Activated gamma-delta T cell treated with anti-CD3 and anti-CD28 coated beads, Interleukin-2, amount 50 U/mL, for 16 hours (primary cell): ENCODE results near the gene MRPS7.
"Not testable (repeated sequence)": the region's sequence is repeated elsewhere in the genome, so short reads cannot be mapped to it uniquely, and the experiment has no call there.

Experiments
- DNase-seq: peaks from one replicate; pipeline ENCODE4 v3.0.0-alpha.2; 2020; ENCODE audit warnings: low read depth

MRPS7 gene

DNA sequence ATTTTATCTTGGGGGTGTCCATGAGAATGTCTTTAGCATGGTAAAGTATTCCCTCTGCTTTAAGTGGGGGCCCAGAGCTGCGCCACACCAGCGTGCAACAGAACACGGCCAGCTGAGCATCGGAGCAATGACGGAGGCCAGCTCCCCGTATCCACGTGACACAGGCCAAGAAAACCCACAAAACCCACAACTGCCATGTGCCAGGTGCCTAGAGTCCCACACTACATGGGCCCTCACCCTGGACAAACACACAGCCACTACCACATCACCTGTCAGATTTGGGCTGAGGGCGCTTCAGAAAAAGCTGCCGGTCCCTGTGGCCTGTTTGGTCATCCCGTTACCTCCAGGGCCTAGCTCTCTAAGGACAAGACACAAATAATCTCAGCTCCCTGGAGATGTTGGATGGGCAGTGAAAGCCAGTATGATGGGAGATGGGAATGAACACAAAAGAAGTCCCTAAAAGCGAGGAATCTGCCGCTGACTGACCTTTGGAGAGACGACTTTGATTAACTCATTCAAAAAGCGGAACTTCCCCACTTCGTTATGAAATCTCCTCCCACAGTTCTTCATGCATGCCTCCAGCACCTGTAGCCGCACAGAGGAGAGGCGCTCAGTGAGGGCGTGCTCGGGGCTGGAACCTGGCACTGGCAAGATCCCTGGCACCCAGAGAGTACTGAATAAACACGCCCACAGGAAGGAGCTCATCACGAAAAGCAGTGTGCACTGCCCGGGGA lies 17.4 kb upstream of the MRPS7 start:
- no peak for DNase-seq

- DNase-seq = no peak
These were observed 16.7 kb upstream of the MRPS7 start for GRCh38 chr17:75245011-75245410.

- no peak for DNase-seq
These were observed 15.3 kb upstream of the MRPS7 start for GRCh38 chr17:75246404-75246803.

DNA sequence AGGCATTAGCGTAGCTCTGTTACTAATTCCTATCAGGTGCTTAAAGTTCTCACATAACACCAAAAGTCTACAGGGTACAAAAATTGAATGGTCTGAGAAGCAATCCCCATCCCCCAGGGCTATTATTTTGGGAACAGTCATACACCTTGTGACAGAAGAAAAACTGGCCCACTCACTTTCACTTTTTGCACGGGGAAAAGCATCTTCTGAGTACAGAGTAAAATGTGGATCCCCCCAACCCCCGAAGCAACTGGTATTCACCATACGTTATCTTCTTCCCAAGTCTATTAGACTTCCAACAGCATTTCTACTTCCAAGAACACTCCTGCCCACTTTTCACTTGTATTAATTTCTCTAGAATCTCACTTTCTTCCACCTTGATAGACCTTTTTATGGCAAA lies 12.1 kb upstream of the MRPS7 start:
- no peak for DNase-seq

- peak; percentile 54 for DNase-seq
These were observed 11.6 kb upstream of the MRPS7 start for GRCh38 chr17:75250009-75250471.

GRCh38 chr17:75252039-75252816 lies 9.5 kb upstream of the MRPS7 start:
- DNase-seq = no peak

DNA sequence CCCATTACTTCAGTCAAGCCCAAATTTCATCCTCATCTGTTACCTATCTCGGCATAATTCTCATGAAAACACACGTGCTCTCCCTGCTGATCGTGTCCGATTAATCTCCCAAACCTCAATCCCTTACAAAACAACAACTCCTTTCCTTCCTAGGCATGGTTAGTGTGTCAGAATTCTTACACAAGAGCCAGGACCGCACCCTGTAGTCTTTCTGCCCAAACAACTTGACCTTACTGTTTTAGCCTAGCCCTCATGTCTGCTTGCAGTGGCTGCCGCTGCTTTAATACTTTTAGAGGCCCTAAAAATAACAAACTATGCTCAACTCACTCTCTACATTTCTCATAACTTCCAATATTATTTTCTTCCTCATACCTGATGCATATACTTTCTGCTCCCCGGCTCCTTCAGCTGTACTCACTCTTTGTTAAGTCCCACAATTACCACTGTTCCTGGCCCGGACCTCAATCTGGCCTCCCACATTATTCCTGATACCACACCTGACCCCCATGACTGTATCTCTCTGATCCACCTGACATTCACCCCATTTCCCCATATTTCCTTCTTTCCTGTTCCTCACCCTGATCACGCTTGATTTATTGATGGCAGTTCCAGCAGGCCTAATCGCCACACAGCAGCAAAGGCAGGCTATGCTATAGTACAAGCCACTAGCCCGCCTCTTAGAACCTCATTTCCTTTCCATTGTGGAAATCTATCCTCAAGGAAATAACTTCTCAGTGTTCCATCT lies 5.6 kb upstream of the MRPS7 start:
- DNase-seq = not testable (repeated sequence)

- DNase-seq = not testable (repeated sequence)
These were observed 4.5 kb upstream of the MRPS7 start for GRCh38 chr17:75257228-75257627.

GRCh38 chr17:75260641-75261335 lies 891 bp upstream of the MRPS7 start:
- no peak for DNase-seq

DNA sequence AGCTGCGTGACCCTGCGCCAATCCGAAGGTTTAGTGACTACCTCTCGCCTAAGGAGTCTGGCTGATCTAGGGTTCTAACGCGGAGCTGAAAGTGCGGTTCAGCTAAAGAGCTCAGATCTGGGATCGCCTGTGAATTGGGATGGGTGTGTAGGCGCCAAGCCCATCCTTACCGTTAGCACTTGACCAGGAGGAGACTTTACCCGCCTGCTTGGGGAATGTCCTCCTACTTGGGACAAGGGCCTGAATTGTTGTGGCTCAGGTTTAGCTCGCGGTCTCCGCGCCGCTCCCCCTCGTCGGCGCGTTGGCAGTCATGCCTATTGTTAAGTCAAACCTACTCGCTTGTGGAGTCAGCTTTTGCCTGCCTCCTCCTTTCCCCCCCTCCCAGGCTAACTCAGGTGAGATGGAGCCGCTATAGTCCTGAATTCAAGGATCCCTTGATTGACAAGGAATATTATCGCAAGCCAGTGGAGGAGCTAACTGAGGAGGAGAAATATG lies 480 bp downstream of the MRPS7 start:
- no peak for DNase-seq

DNA sequence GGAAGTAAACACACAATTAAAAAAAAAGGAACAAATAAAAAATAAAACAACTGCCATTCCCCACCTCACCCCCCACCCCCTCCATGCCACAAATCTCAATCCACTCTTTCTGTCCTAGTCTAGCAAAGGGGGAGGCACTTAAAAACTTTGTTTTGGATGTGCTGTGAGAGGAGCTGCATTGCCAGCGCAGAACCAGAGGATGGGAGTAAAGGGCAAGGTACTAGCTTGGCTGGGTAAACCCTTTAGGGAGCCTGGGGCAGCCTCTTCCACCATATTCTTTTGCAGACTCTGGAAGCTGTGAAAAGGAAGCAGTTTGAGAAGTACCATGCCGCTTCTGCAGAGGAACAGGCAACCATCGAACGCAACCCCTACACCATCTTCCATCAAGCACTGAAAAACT lies 1.4 kb downstream of the MRPS7 start:
- no peak for DNase-seq

DNA sequence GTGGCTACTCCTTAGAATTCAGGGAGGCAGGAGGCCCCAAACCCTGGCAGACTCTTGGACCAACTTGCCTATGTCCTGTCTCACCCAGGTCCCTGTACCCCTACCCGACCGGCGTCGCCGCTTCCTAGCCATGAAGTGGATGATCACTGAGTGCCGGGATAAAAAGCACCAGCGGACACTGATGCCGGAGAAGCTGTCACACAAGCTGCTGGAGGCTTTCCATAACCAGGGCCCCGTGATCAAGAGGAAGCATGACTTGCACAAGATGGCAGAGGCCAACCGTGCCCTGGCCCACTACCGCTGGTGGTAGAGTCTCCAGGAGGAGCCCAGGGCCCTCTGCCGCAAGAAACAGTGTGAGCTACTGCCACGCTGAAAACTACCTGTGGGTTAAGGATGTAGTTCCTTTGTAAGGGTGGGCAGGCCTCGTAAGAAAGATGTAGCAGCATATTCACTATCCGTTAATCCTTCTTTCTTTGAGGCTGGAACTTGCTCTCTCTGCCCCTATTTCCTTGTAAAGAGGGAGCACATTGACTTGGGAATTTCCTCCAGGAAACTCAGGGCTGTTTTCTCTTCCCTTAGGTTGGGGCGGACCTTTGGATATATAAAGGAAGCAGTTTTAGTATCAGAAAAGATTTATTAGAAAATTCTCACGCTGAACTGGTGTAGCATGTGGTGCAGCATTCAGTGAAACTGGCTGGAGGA lies 4.1 kb downstream of the MRPS7 start:
- no peak for DNase-seq

GRCh38 chr17:75266316-75267152 lies 4.9 kb downstream of the MRPS7 start:
- no peak for DNase-seq

DNA sequence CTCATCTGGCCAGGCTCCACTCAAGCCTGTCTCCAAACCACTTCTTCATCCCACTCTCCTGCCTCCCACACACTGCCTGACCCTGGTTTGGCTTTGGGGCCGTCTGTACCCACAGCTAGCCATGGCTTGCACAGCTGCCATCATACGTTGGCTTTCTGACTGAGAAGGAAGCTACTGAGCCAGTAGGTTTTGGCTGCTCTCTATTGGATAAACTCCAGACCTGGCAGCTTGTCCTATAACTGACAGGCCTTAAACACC lies 5.4 kb downstream of the MRPS7 start:
- no peak for DNase-seq

GRCh38 chr17:75267411-75268232 lies 5.9 kb downstream of the MRPS7 start:
- no peak for DNase-seq

DNA sequence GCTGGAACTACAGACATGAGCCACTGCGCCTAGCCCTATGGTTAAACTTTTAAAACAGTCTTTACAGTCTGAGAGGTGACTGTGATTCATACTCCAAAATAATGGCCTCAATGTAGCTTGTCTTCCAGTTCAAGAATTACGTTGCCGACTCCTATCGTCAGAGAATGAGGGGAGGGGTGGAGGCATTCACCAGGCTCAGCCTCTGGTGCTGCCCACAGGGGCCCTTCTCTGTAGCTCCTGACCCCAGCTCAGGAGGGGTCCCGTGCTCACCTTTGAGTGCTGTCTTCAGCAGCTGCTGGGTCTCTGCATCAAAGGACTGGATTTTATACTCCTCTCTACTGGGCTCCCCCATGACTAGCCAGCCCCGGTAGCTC lies 8.2 kb downstream of the MRPS7 start:
- no peak for DNase-seq

DNA sequence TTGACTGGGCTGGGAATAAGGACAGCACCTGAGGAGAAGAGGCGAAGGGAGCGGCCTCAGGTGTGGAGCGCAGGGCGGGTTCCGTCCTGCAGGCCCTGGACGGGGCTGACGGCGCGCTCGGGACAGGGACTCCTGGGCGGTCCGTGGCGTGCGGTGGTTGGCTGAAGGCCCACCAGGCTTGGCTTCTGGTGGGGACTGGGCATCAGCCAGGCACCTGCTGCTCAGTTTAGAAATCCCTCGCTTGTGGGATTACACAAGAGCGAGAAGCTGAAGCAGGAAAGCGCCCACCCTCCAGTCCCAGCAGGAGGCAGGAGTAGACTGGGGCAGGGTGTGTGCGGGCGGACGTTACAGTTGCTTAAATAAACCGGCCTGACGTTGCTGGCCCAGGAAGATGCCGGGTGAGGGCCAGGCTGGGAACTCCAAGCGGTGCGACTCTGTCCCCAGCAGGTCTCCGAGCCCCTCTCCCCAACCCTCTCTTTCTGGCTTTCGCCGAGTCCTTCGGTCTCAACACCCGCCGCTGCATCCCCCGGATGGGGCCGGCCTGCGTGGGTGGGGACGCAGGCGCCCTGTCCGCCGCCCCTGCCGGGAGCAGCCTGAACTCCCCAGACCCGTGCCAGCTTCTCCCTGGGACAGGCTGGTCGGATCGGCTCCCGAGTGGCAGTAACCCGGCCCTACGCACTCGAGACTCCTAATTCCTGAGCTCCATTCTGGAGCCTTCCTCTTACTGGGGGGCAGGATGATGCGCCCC lies 8.7 kb downstream of the MRPS7 start:
- DNase-seq = peak; percentile 24

GRCh38 chr17:75270966-75271232 lies 9.2 kb downstream of the MRPS7 start, which contains the start of gene MIF4GD:
Gene MIF4GD, minus strand, starts transcription at chr17:75271231. Its CDS starts 1,036 bp downstream, at chr17:75270195.
- no peak for DNase-seq

GRCh38 chr17:75271233-75271954 lies 9.7 kb downstream of the MRPS7 start:
- peak; percentile 78 for DNase-seq
